HEK293 (cell line): ENCODE results near the gene B3GALNT1.

Source experiments
- CTCF ChIA-PET: fragments of 350-600 bp; formaldehyde crosslinking; extraction: SDS; loops from one replicate; lab custom pipeline; 2021; ENCODE audit warnings: antibody characterized with exemption; lab: Yijun Ruan, JAX
- POLR2A ChIA-PET: fragments of 300-600 bp; formaldehyde crosslinking; extraction: SDS; loops from one replicate; lab custom pipeline; 2020; ENCODE audit warnings: antibody characterized with exemption, inconsistent platforms; lab: Yijun Ruan, JAX
- H3K27ac ChIP-seq: fragments of 200-500 bp; sonication (Bioruptor generic); 2 replicates; pipeline ENCODE4 v1.5.1; 2014; ENCODE audit warnings: low read depth, low read length, control low read depth, inconsistent platforms; ENCODE audit errors: extremely low read depth
- H3K36me3 ChIP-seq, 2 experiments: fragments of 200-500 bp in 1 of 2; sonication (Bioruptor generic) in 1 of 2; 1 replicate in 1 of 2; 2 replicates in 1 of 2; pipeline ENCODE4 v1.5.1; 2014 to 2017; ENCODE audit warnings: inconsistent platforms in 2 of 2, low read length in 2 of 2; ENCODE audit not compliant: control insufficient read depth in 2 of 2, insufficient read depth in 1 of 2
- H3K4me1 ChIP-seq: fragments of 200-500 bp; sonication (Bioruptor generic); 2 replicates; pipeline ENCODE4 v1.5.1; 2014; ENCODE audit warnings: mild to moderate bottlenecking, low read length, inconsistent platforms; ENCODE audit not compliant: control insufficient read depth, insufficient read depth
- H3K4me3 ChIP-seq: 2 replicates; pipeline ENCODE4 v1.5.1; 2011; ENCODE audit warnings: low read depth, mild to moderate bottlenecking, control low read depth, low read length, moderate library complexity
- H3K9me3 ChIP-seq: fragments of 200-500 bp; sonication (Bioruptor generic); 2 replicates; pipeline ENCODE4 v1.5.1; 2014; ENCODE audit warnings: low read depth, low read length, inconsistent platforms; ENCODE audit not compliant: control insufficient read depth, insufficient read depth
- GLI2 ChIP-seq: fragments of 450-650 bp; formaldehyde crosslinking; IDR thresholded peaks from 2 replicates; pipeline ENCODE4; 2017; ENCODE audit warnings: missing biosample characterization, missing genetic modification characterization, low read depth, borderline replicate concordance
- HIC1 ChIP-seq: fragments of 450-650 bp; formaldehyde crosslinking; IDR thresholded peaks from 2 replicates; pipeline ENCODE4 v1.5.1; 2016; ENCODE audit warnings: missing biosample characterization, missing genetic modification characterization
- KLF1 ChIP-seq: fragments of 450-650 bp; formaldehyde crosslinking; IDR thresholded peaks from 2 replicates; pipeline ENCODE4 v1.5.1; 2016; ENCODE audit warnings: missing biosample characterization, missing genetic modification characterization
- REPIN1 ChIP-seq: fragments of 450-650 bp; formaldehyde crosslinking; IDR thresholded peaks from 2 replicates; pipeline ENCODE4 v1.5.1; 2017; ENCODE audit warnings: missing biosample characterization, missing genetic modification characterization, low read depth
- SALL2 ChIP-seq: fragments of 450-650 bp; formaldehyde crosslinking; IDR thresholded peaks from 2 replicates; pipeline ENCODE4 v1.5.0; 2017; ENCODE audit warnings: missing biosample characterization, mild to moderate bottlenecking, missing genetic modification characterization, borderline replicate concordance
- SP7 ChIP-seq: fragments of 450-650 bp; formaldehyde crosslinking; IDR thresholded peaks from 2 replicates; pipeline ENCODE4 v1.5.1; 2016; ENCODE audit warnings: missing biosample characterization, missing genetic modification characterization
- ZBTB17 ChIP-seq: fragments of 450-650 bp; formaldehyde crosslinking; IDR thresholded peaks from 2 replicates; pipeline ENCODE4 v1.5.1; 2016; ENCODE audit warnings: missing biosample characterization, missing genetic modification characterization
- ZFP41 ChIP-seq: fragments of 450-650 bp; formaldehyde crosslinking; IDR thresholded peaks from 2 replicates; pipeline ENCODE4 v1.5.1; 2016; ENCODE audit warnings: missing biosample characterization, missing genetic modification characterization, borderline replicate concordance
- ZNF121 ChIP-seq: fragments of 450-650 bp; formaldehyde crosslinking; IDR thresholded peaks from 2 replicates; pipeline ENCODE4 v1.5.1; 2016; ENCODE audit warnings: missing biosample characterization, missing genetic modification characterization
- ZNF132 ChIP-seq: fragments of 450-650 bp; formaldehyde crosslinking; IDR thresholded peaks from 2 replicates; pipeline ENCODE4 v1.5.1; 2017; ENCODE audit warnings: missing biosample characterization, missing genetic modification characterization, borderline replicate concordance
- ZNF155 ChIP-seq: fragments of 450-650 bp; formaldehyde crosslinking; IDR thresholded peaks from 2 replicates; pipeline ENCODE4 v1.5.1; 2016; ENCODE audit warnings: missing biosample characterization, missing genetic modification characterization
- ZNF16 ChIP-seq: fragments of 450-650 bp; formaldehyde crosslinking; IDR thresholded peaks from 2 replicates; pipeline ENCODE4 v1.5.1; 2016; ENCODE audit warnings: low read depth, missing biosample characterization, missing genetic modification characterization
- ZNF2 ChIP-seq: fragments of 450-650 bp; formaldehyde crosslinking; IDR thresholded peaks from 2 replicates; pipeline ENCODE4 v1.5.1; 2016; ENCODE audit warnings: missing biosample characterization, missing genetic modification characterization
- ZNF335 ChIP-seq: fragments of 450-650 bp; formaldehyde crosslinking; conservative IDR thresholded peaks from 2 replicates; pipeline ENCODE4 v1.5.1; 2016; ENCODE audit warnings: missing biosample characterization, missing genetic modification characterization
- ZNF501 ChIP-seq: fragments of 450-650 bp; formaldehyde crosslinking; IDR thresholded peaks from 2 replicates; pipeline ENCODE4 v1.5.1; 2016; ENCODE audit warnings: missing biosample characterization, missing genetic modification characterization
- ZNF585B ChIP-seq: fragments of 450-650 bp; formaldehyde crosslinking; IDR thresholded peaks from 2 replicates; pipeline ENCODE4 v1.5.1; 2016; ENCODE audit warnings: missing biosample characterization, missing genetic modification characterization
- ZNF610 ChIP-seq: fragments of 450-650 bp; formaldehyde crosslinking; IDR thresholded peaks from 2 replicates; pipeline ENCODE4 v1.5.1; 2016; ENCODE audit warnings: missing biosample characterization, missing genetic modification characterization, borderline replicate concordance
- ZNF621 ChIP-seq: fragments of 450-650 bp; formaldehyde crosslinking; IDR thresholded peaks from 2 replicates; pipeline ENCODE4 v1.5.1; 2017; ENCODE audit warnings: missing biosample characterization, missing genetic modification characterization
- ZNF664 ChIP-seq: fragments of 450-650 bp; formaldehyde crosslinking; IDR thresholded peaks from 2 replicates; pipeline ENCODE4 v1.5.1; 2016; ENCODE audit warnings: missing biosample characterization, missing genetic modification characterization
- ZNF776 ChIP-seq: fragments of 450-650 bp; formaldehyde crosslinking; IDR thresholded peaks from 2 replicates; pipeline ENCODE4 v1.5.0; 2017; ENCODE audit warnings: missing biosample characterization, missing genetic modification characterization, borderline replicate concordance
- ZNF785 ChIP-seq: fragments of 450-650 bp; formaldehyde crosslinking; IDR thresholded peaks from 2 replicates; pipeline ENCODE4 v1.5.1; 2016; ENCODE audit warnings: missing biosample characterization, missing genetic modification characterization
- ZNF843 ChIP-seq: fragments of 450-650 bp; formaldehyde crosslinking; IDR thresholded peaks from 2 replicates; pipeline ENCODE4 v1.5.1; 2016; ENCODE audit warnings: missing biosample characterization, missing genetic modification characterization
- TF ChIP-seq, protein P1 (sequence below): fragments of 450-650 bp; formaldehyde crosslinking; IDR thresholded peaks from 2 replicates; pipeline ENCODE4 v1.5.1; 2016; ENCODE audit warnings: missing biosample characterization, missing genetic modification characterization
- TF ChIP-seq, protein P2 (sequence below): fragments of 450-650 bp; formaldehyde crosslinking; IDR thresholded peaks from 2 replicates; pipeline ENCODE4 v1.5.1; 2016; ENCODE audit warnings: missing biosample characterization, missing genetic modification characterization, borderline replicate concordance
- TF ChIP-seq, protein P3 (sequence below): fragments of 450-650 bp; formaldehyde crosslinking; conservative IDR thresholded peaks from 2 replicates; pipeline ENCODE4 v1.5.1; 2016; ENCODE audit warnings: low read depth, missing biosample characterization, missing genetic modification characterization

B3GALNT1 gene

GRCh38 chr3:161093895-161094294 is 11.3 kb downstream of the B3GALNT1 start:
- H3K9me3 ChIP-seq: no peaks in the 10 kb centered on the region
- TF ChIP-seq, protein P1, sequence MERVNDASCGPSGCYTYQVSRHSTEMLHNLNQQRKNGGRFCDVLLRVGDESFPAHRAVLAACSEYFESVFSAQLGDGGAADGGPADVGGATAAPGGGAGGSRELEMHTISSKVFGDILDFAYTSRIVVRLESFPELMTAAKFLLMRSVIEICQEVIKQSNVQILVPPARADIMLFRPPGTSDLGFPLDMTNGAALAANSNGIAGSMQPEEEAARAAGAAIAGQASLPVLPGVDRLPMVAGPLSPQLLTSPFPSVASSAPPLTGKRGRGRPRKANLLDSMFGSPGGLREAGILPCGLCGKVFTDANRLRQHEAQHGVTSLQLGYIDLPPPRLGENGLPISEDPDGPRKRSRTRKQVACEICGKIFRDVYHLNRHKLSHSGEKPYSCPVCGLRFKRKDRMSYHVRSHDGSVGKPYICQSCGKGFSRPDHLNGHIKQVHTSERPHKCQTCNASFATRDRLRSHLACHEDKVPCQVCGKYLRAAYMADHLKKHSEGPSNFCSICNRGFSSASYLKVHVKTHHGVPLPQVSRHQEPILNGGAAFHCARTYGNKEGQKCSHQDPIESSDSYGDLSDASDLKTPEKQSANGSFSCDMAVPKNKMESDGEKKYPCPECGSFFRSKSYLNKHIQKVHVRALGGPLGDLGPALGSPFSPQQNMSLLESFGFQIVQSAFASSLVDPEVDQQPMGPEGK (tag by site-specific recombination): no peak
- TF ChIP-seq ZNF785 (tag by site-specific recombination): no peak
- no peak for TF ChIP-seq ZNF501 (tag by site-specific recombination)
- no peak for TF ChIP-seq ZNF155 (tag by site-specific recombination)
- no peak for TF ChIP-seq ZNF585B (tag by site-specific recombination)
- no peak for TF ChIP-seq ZFP41 (tag by site-specific recombination)
- TF ChIP-seq REPIN1: no peak
- TF ChIP-seq SP7 (tag by site-specific recombination): no peak
- TF ChIP-seq ZBTB17 (tag by site-specific recombination): no peak
- TF ChIP-seq ZNF621: no peak
- TF ChIP-seq KLF1: no peak
- no peak for TF ChIP-seq ZNF132 (tag by site-specific recombination)
- TF ChIP-seq ZNF664: no peak
- no peak for TF ChIP-seq ZNF2 (tag by site-specific recombination)
- TF ChIP-seq ZNF843 (tag by site-specific recombination): no peak
- no peak for TF ChIP-seq ZNF776 (tag by site-specific recombination)
- ChIA-PET POLR2A (no interaction called here), CTCF (no interaction called here)
- no peak overlapping the region for H3K4me3 ChIP-seq
- no peaks in the 10 kb centered on the region for H3K4me1 ChIP-seq
- no peaks in the 10 kb centered on the region for H3K36me3 ChIP-seq
- no peak overlapping the region for H3K27ac ChIP-seq

GRCh38 chr3:161084277-161084676 is 20.9 kb downstream of the B3GALNT1 start:
- no peaks in the 10 kb centered on the region for H3K36me3 ChIP-seq
- CTCF ChIA-PET: no interaction called here
- no peaks in the 10 kb centered on the region for H3K9me3 ChIP-seq
- no peak overlapping the region for H3K27ac ChIP-seq
- H3K4me3 ChIP-seq: no peak overlapping the region
- H3K4me1 ChIP-seq: no peaks in the 10 kb centered on the region
- POLR2A ChIA-PET: no interaction called here
- TF ChIP-seq SALL2 (tag by site-specific recombination): no peak
- TF ChIP-seq, protein P2, sequence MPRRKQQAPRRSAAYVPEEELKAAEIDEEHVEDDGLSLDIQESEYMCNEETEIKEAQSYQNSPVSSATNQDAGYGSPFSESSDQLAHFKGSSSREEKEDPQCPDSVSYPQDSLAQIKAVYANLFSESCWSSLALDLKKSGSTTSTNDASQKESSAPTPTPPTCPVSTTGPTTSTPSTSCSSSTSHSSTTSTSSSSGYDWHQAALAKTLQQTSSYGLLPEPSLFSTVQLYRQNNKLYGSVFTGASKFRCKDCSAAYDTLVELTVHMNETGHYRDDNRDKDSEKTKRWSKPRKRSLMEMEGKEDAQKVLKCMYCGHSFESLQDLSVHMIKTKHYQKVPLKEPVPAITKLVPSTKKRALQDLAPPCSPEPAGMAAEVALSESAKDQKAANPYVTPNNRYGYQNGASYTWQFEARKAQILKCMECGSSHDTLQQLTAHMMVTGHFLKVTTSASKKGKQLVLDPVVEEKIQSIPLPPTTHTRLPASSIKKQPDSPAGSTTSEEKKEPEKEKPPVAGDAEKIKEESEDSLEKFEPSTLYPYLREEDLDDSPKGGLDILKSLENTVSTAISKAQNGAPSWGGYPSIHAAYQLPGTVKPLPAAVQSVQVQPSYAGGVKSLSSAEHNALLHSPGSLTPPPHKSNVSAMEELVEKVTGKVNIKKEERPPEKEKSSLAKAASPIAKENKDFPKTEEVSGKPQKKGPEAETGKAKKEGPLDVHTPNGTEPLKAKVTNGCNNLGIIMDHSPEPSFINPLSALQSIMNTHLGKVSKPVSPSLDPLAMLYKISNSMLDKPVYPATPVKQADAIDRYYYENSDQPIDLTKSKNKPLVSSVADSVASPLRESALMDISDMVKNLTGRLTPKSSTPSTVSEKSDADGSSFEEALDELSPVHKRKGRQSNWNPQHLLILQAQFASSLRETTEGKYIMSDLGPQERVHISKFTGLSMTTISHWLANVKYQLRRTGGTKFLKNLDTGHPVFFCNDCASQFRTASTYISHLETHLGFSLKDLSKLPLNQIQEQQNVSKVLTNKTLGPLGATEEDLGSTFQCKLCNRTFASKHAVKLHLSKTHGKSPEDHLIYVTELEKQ (tag by site-specific recombination): no peak
- TF ChIP-seq ZNF335: no peak
- TF ChIP-seq ZNF610 (tag by site-specific recombination): no peak
- no peak for TF ChIP-seq HIC1 (tag by site-specific recombination)
- TF ChIP-seq ZNF16 (tag by site-specific recombination): no peak
- TF ChIP-seq, protein P3, sequence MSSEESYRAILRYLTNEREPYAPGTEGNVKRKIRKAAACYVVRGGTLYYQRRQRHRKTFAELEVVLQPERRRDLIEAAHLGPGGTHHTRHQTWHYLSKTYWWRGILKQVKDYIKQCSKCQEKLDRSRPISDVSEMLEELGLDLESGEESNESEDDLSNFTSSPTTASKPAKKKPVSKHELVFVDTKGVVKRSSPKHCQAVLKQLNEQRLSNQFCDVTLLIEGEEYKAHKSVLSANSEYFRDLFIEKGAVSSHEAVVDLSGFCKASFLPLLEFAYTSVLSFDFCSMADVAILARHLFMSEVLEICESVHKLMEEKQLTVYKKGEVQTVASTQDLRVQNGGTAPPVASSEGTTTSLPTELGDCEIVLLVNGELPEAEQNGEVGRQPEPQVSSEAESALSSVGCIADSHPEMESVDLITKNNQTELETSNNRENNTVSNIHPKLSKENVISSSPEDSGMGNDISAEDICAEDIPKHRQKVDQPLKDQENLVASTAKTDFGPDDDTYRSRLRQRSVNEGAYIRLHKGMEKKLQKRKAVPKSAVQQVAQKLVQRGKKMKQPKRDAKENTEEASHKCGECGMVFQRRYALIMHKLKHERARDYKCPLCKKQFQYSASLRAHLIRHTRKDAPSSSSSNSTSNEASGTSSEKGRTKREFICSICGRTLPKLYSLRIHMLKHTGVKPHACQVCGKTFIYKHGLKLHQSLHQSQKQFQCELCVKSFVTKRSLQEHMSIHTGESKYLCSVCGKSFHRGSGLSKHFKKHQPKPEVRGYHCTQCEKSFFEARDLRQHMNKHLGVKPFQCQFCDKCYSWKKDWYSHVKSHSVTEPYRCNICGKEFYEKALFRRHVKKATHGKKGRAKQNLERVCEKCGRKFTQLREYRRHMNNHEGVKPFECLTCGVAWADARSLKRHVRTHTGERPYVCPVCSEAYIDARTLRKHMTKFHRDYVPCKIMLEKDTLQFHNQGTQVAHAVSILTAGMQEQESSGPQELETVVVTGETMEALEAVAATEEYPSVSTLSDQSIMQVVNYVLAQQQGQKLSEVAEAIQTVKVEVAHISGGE: no peak
- no peak for TF ChIP-seq ZNF121 (tag by site-specific recombination)
- TF ChIP-seq ZNF132 (tag by site-specific recombination): no peak
- no peak for TF ChIP-seq GLI2 (tag by site-specific recombination)
